Measurements from ENCODE around the gene PRMT5. TPM values are rescaled to one million over a fixed set of nuclear protein-coding genes. Genes with fewer than 3 reads are reported as not detected.
A peak's percentile ranks its signal among the peaks of the same experiment; 100 is the strongest.

PRMT5 gene
- total RNA-seq, 1 experiment from 2014 or later, result 101 TPM

DNA sequence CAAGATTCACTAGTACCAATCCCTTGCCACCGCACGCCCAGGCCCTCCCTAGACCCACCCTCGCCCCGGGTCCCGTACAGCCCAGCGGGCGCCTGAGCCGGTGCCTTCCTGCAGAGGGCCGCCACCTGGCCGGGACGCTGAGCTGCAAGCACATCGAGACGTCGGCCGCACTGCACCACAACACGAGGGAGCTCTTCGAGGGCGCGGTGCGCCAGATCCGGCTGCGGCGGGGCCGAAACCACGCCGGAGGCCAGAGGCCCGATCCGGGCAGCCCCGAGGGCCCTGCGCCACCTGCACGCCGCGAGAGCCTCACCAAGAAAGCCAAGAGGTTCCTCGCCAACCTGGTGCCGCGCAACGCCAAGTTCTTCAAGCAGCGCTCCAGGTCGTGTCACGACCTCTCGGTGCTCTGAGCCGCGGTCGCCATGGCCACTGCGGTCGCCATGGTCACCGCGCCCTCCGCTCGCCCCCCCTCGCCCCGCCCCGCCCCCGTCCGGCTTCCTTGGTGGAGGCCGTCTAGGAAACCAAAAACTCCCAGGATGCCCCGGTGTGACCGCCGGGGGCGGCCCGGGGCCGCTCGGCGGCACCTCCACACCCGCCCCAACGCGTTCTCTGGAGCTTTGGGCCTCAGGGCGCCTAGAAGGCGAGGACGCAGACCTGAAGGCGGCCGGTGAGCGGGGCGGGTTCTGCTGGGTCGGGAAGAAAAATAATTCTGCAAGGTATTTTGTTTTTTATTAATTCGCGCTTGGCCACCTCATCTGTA is 42.5 kb downstream of the PRMT5 start:
- Histone ChIP-seq H3K9me3 (ENCODE audit: low read length) (no peaks in the 10 kb centered on the region), H3K4me2 (ENCODE audit: low read length) (peak overlapping the region; percentile 92), H3K9ac (ENCODE audit: low read length) (peak overlapping the region; percentile 81), H2AFZ (ENCODE audit: low read length) (peak overlapping the region; percentile 90), H3K27ac (ENCODE audit: low read length) (peak overlapping the region; percentile 67), H3K27me3 (ENCODE audit: low read length) (no peaks in the 10 kb centered on the region), H3K9me2 (replicated peaks; ENCODE audit: low read length) (no peaks in the 10 kb centered on the region), H3K79me2 (ENCODE audit: low read length) (peaks cover 11% of the 10 kb centered on the region), H3K4me3 (ENCODE audit: low read length) (peak overlapping the region; percentile 68), H3K36me3 (ENCODE audit: low read depth, low read length) (no peaks in the 10 kb centered on the region), H4K20me1 (ENCODE audit: low read length) (no peaks in the 10 kb centered on the region), H3K4me1 (ENCODE audit: insufficient read depth, low read length) (peaks cover 29% of the 10 kb centered on the region), H3F3A (ENCODE audit: low read length, unreplicated experiment) (no peaks in the 10 kb centered on the region)
- CTCF ChIA-PET, result interaction anchor here (0.6 to 0.8 kb wide), 2 partner anchors 15 to 30 kb away, joined by 3 to 4 read pairs; partner anchors contain the start of gene LRP10
- TF ChIP-seq EZH2phosphoT487 (IDR thresholded peaks at IDR 0.05; ENCODE audit: borderline replicate concordance, low read length) (no peak), EZH2 (IDR thresholded peaks at IDR 0.05; ENCODE audit: low read length, unreplicated experiment) (no peak)
- TF ChIP-seq, protein P1, sequence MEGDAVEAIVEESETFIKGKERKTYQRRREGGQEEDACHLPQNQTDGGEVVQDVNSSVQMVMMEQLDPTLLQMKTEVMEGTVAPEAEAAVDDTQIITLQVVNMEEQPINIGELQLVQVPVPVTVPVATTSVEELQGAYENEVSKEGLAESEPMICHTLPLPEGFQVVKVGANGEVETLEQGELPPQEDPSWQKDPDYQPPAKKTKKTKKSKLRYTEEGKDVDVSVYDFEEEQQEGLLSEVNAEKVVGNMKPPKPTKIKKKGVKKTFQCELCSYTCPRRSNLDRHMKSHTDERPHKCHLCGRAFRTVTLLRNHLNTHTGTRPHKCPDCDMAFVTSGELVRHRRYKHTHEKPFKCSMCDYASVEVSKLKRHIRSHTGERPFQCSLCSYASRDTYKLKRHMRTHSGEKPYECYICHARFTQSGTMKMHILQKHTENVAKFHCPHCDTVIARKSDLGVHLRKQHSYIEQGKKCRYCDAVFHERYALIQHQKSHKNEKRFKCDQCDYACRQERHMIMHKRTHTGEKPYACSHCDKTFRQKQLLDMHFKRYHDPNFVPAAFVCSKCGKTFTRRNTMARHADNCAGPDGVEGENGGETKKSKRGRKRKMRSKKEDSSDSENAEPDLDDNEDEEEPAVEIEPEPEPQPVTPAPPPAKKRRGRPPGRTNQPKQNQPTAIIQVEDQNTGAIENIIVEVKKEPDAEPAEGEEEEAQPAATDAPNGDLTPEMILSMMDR (conservative IDR thresholded peaks at IDR 0.05; ENCODE audit: low read depth, low read length), result no peak; the same call in 1 of the 2 replicates
- no TSS peak for BruUV-seq (replicated peaks)
- intact Hi-C loops (cut with micrococcal nuclease), result loop anchor here (1.0 kb wide), 1 partner anchor 14 kb away; no protein-coding TSS in a partner anchor
- DNase-seq (peak; percentile 74), ATAC-seq (peak; percentile 66)
- POLR2A ChIA-PET (ENCODE audit: unreplicated experiment), result no interaction called here

DNA sequence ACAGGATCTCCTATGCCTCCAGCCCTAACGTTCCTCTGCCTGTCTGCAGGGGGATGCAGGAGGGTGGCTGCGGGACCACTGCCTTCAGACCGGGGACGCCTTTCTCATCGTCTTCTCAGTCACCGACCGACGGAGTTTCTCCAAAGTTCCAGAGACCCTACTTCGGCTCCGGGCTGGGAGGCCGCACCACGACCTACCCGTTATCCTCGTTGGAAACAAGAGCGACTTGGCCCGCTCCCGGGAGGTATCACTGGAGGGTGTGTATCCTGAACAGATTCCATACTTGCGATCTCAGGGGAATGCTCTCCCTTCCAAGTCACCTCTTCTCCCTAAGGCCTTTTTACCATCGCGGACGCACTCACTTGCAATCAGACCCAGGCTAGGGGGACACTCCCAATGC is 43.2 kb downstream of the PRMT5 start:
- DNase-seq, result no peak
- H3K79me2 ChIP-seq (ENCODE audit: low read length), result peaks cover 11% of the 10 kb centered on the region
- peak overlapping the region; percentile 90 for H2AFZ ChIP-seq (ENCODE audit: low read length)
- POLR2A ChIA-PET (ENCODE audit: unreplicated experiment), result no interaction called here
- no peaks in the 10 kb centered on the region for H3K36me3 ChIP-seq (ENCODE audit: low read depth, low read length)
- BruUV-seq (replicated peaks), result TSS peak; percentile 38
- ATAC-seq, result no peak
- H3F3A ChIP-seq (ENCODE audit: low read length, unreplicated experiment), result no peaks in the 10 kb centered on the region
- H3K9me2 ChIP-seq (replicated peaks; ENCODE audit: low read length), result no peaks in the 10 kb centered on the region
- no peak for TF ChIP-seq EZH2phosphoT487 (IDR thresholded peaks at IDR 0.05; ENCODE audit: borderline replicate concordance, low read length)
- TF ChIP-seq, protein P1 (conservative IDR thresholded peaks at IDR 0.05; ENCODE audit: low read depth, low read length), result no peak
- TF ChIP-seq EZH2 (IDR thresholded peaks at IDR 0.05; ENCODE audit: low read length, unreplicated experiment), result no peak
- H4K20me1 ChIP-seq (ENCODE audit: low read length), result no peaks in the 10 kb centered on the region
- intact Hi-C loops (cut with micrococcal nuclease), result no loop called here
- no peak overlapping the region for H3K9ac ChIP-seq (ENCODE audit: low read length)
- CTCF ChIA-PET, result no interaction called here
- H3K27me3 ChIP-seq (ENCODE audit: low read length), result no peaks in the 10 kb centered on the region
- H3K9me3 ChIP-seq (ENCODE audit: low read length), result no peaks in the 10 kb centered on the region
- peaks cover 29% of the 10 kb centered on the region for H3K4me1 ChIP-seq (ENCODE audit: insufficient read depth, low read length)
- peak overlapping the region; percentile 68 for H3K4me3 ChIP-seq (ENCODE audit: low read length)
- peak overlapping the region; percentile 92 for H3K4me2 ChIP-seq (ENCODE audit: low read length)
- H3K27ac ChIP-seq (ENCODE audit: low read length), result no peak overlapping the region
